GM15510 (cell line): ENCODE data around the gene MAST4.
A peak's percentile ranks its signal among the peaks of the same experiment; 100 is the strongest.

Experiments
- POLR2A ChIP-seq: IDR thresholded peaks from 3 replicates; pipeline ENCODE4 v1.6.1; 2011; ENCODE audit warnings: borderline replicate concordance; ENCODE audit not compliant: insufficient read length; ENCODE audit errors: extremely low read depth

Gene MAST4

DNA sequence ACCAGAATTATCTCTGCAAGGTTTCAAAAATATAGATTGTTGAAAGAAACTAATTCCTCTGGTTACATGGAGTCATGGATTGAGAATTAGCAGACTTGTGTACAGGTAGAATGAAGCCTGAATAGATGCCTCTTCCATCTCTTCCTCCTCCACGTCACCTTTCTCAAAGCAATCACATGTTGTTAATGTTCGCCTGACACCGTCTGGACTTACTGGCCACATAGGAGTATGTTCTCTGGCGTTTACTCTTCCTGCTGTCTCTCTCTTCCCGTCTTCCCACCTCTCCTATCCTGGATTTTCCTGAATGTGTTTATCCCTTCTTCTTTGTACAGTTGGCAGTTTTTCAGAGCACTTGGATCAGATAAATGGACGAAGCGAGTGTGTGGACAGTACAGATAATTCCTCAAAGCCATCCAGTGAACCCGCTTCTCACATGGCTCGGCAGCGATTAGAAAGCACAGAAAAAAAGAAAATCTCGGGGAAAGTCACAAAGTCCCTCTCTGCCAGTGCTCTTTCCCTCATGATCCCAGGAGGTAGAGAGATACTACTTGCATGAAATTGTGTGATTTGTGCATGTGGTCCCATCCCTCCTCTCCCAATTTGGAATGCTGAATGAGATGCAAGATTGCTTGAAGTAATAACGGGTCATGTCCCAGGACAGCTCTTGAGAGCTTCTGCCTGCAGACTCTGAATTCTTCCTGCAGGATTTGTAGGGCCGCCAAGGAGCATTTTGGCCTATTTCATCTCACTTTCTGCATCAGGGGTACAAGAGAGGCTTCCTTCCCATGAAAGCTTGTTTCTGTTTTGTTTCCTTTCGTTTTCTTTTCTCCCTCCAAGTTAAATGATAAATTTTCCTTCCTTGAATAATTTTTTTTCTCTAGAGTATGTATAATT is 553.1 kb downstream of the MAST4 start:
- no peak for TF ChIP-seq POLR2A

- TF ChIP-seq POLR2A, result no peak
Observed at GRCh38 chr5:67149951-67150523, 553.8 kb downstream of the MAST4 start.

DNA sequence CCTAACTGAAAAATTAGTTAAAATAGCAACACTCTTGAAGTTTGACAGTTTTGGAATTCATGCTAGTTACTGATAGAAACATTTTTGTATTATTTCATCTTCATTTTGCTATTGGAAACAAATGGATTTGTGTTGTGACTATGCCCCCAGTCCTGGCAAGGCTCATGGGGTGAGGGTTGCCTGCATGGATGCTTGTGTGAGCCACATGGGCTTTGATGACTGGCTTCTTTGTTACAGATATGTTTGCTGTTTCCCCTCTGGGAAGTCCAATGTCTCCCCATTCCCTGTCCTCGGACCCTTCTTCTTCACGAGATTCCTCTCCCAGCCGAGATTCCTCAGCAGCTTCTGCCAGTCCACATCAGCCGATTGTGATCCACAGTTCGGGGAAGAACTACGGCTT is 556.2 kb downstream of the MAST4 start:
- no peak for TF ChIP-seq POLR2A

GRCh38 chr5:67153292-67153691 is 557.1 kb downstream of the MAST4 start:
- no peak for TF ChIP-seq POLR2A

- no peak for TF ChIP-seq POLR2A
Observed at GRCh38 chr5:67154556-67155206, 558.5 kb downstream of the MAST4 start.

GRCh38 chr5:67156976-67157583 is 560.9 kb downstream of the MAST4 start:
- no peak for TF ChIP-seq POLR2A

DNA sequence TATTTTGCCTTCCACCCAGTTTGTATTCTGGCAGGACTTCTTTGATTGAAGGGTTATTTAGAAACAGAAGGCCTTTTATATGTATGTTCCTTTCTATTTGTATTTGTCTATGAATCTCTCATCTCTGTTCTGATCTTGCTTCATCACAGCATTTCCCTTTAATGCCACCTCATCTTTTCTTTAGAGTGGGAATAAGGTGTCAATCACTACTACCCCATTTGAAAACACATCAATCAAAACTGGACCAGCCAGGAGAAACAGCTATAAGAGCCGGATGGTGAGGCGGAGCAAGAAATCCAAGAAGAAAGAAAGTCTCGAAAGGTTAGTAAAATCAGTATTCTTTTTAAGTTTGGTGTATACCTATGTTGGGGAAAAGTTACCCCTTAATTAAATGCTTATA is 564.1 kb downstream of the MAST4 start:
- TF ChIP-seq POLR2A, result no peak

DNA sequence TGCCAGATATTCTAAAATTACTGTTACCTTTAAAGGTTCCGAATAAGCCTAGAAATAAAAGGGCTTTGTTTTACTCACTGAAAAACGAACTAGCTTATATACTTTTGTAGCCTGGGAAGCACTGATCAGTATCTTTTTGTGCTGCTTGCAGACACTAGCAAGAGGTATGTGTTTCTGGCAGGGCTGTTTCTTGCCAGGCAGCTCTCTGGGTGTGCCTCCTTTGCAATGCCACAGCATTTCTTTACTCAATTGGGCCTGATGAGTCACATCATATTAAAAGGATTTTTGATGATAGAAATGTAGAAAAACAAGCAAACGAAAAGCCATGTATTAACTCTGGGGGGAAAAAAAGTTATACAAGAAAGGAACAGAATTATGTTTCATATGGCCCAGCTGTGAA is 564.8 kb downstream of the MAST4 start:
- TF ChIP-seq POLR2A, result no peak

DNA sequence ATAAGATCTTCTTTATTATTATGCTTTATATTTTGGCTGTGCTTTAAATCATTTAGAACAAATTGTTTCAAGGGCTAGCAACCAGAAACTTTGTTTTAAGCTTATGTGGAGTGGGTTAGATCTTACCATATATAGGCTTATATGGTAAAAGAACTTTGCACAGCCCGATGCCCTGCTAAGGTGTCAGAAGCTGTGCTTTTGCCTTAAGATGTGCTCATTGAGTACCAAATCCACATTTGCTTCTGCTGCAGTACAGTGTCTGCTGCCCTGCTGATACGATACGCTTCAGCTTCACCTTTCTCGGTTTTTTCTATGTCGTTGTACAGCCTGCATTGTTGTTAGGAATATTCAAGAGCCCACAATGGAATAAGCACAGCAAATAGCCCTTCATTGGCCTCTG is 565.6 kb downstream of the MAST4 start:
- no peak for TF ChIP-seq POLR2A

GRCh38 chr5:67163231-67163756 is 567.1 kb downstream of the MAST4 start:
- TF ChIP-seq POLR2A, result no peak

GRCh38 chr5:67163863-67164595 is 567.8 kb downstream of the MAST4 start:
- TF ChIP-seq POLR2A, result no peak

- TF ChIP-seq POLR2A, result no peak
Observed at GRCh38 chr5:67164856-67165525, 568.8 kb downstream of the MAST4 start.

GRCh38 chr5:67165526-67166459 is 569.6 kb downstream of the MAST4 start:
- TF ChIP-seq POLR2A, result peak; percentile 35

DNA sequence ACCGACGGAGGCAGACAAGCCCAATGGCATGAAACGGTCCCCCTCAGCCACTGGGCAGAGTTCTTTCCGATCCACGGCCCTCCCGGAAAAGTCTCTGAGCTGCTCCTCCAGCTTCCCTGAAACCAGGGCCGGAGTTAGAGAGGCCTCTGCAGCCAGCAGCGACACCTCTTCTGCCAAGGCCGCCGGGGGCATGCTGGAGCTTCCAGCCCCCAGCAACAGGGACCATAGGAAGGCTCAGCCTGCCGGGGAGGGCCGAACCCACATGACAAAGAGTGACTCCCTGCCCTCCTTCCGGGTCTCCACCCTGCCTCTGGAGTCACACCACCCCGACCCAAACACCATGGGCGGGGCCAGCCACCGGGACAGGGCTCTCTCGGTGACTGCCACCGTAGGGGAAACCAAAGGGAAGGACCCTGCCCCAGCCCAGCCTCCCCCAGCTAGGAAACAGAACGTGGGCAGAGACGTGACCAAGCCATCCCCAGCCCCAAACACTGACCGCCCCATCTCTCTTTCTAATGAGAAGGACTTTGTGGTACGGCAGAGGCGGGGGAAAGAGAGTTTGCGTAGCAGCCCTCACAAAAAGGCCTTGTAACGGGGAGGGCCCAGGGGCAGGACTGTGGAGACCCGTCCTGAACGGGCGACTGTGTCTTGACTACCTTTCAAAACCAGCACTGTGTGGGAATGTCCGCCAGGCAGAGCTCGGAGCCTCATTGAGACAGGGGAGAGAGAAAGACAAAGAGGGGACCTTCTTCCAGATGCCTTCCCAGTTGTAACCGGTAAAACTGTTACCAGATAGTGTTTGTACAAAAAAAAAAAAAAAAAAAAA is 570.5 kb downstream of the MAST4 start:
- TF ChIP-seq POLR2A, result no peak
